ENCODE data around the gene PEX11G.

Gene PEX11G

GRCh38 chr19:7492142-7492541 is 3.3 kb upstream of the PEX11G start:
- H2AFZ ChIP-seq (ENCODE audit: low read depth), result no peak overlapping the region
- no peak for TF ChIP-seq CTCF (conservative IDR thresholded peaks at IDR 0.05; ENCODE audit: low read depth, low read length)
- H4K20me1 ChIP-seq (ENCODE audit: insufficient read depth), result no peaks in the 10 kb centered on the region
- no peak overlapping the region for H3K9ac ChIP-seq
- no peak overlapping the region for H3K4me2 ChIP-seq
- no peaks in the 10 kb centered on the region for H3K36me3 ChIP-seq (ENCODE audit: insufficient read depth)
- H3K4me1 ChIP-seq (ENCODE audit: low read depth, poor library complexity, severe bottlenecking), result no peaks in the 10 kb centered on the region
- peaks cover 18% of the 10 kb centered on the region for H3K27me3 ChIP-seq (ENCODE audit: insufficient read depth, low read depth)
- no peak overlapping the region for H3K4me3 ChIP-seq (IDR thresholded peaks at IDR 0.05; ENCODE audit: insufficient read depth, low read depth, low read length)
- no peak overlapping the region for H3K27ac ChIP-seq
- H3K79me2 ChIP-seq (ENCODE audit: insufficient read depth, low read depth), result no peaks in the 10 kb centered on the region

GRCh38 chr19:7489609-7490044 is 792 bp upstream of the PEX11G start:
- Histone ChIP-seq H2AFZ (ENCODE audit: low read depth) (0 out of 2 replicates have a peak overlapping the region, but pooled peaks have one; percentile 47), H3K9ac (no peak overlapping the region)
- no peak for TF ChIP-seq CTCF (conservative IDR thresholded peaks at IDR 0.05; ENCODE audit: low read depth, low read length)

GRCh38 chr19:7486923-7487322 is 1.9 kb downstream of the PEX11G start:
- TF ChIP-seq CTCF (conservative IDR thresholded peaks at IDR 0.05; ENCODE audit: low read depth, low read length), result no peak
- no peak overlapping the region for H3K9ac ChIP-seq
- H3K79me2 ChIP-seq (ENCODE audit: insufficient read depth, low read depth), result no peaks in the 10 kb centered on the region
- H3K4me2 ChIP-seq, result no peak overlapping the region
- H3K4me1 ChIP-seq (ENCODE audit: low read depth, poor library complexity, severe bottlenecking), result no peaks in the 10 kb centered on the region
- no peak overlapping the region for H2AFZ ChIP-seq (ENCODE audit: low read depth)
- no peak overlapping the region for H3K27ac ChIP-seq
- peaks cover 23% of the 10 kb centered on the region for H3K27me3 ChIP-seq (ENCODE audit: insufficient read depth, low read depth)
- H4K20me1 ChIP-seq (ENCODE audit: insufficient read depth), result no peaks in the 10 kb centered on the region
- no peak overlapping the region for H3K4me3 ChIP-seq (IDR thresholded peaks at IDR 0.05; ENCODE audit: insufficient read depth, low read depth, low read length)
- H3K36me3 ChIP-seq (ENCODE audit: insufficient read depth), result no peaks in the 10 kb centered on the region

More at GRCh38 chr19:7489609-7490044, 792 bp upstream of the PEX11G start:
- H3K36me3 ChIP-seq (ENCODE audit: insufficient read depth), result no peaks in the 10 kb centered on the region
- H4K20me1 ChIP-seq (ENCODE audit: insufficient read depth), result no peaks in the 10 kb centered on the region
- H3K4me3 ChIP-seq (IDR thresholded peaks at IDR 0.05; ENCODE audit: insufficient read depth, low read depth, low read length), result no peak overlapping the region
- H3K79me2 ChIP-seq (ENCODE audit: insufficient read depth, low read depth), result no peaks in the 10 kb centered on the region
- H3K27me3 ChIP-seq (ENCODE audit: insufficient read depth, low read depth), result peaks cover 25% of the 10 kb centered on the region
- H3K4me1 ChIP-seq (ENCODE audit: low read depth, poor library complexity, severe bottlenecking), result no peaks in the 10 kb centered on the region
- H3K27ac ChIP-seq, result no peak overlapping the region
- no peak overlapping the region for H3K4me2 ChIP-seq

GRCh38 chr19:7483720-7484201 is 5.1 kb downstream of the PEX11G start:
- peaks cover 16% of the 10 kb centered on the region; the same call in 1 of the 2 replicates for H3K27me3 ChIP-seq (ENCODE audit: insufficient read depth, low read depth)
- no peak overlapping the region for H2AFZ ChIP-seq (ENCODE audit: low read depth)
- TF ChIP-seq CTCF (conservative IDR thresholded peaks at IDR 0.05; ENCODE audit: low read depth, low read length), result no peak
- H3K4me1 ChIP-seq (ENCODE audit: low read depth, poor library complexity, severe bottlenecking), result no peaks in the 10 kb centered on the region
- H3K4me3 ChIP-seq (IDR thresholded peaks at IDR 0.05; ENCODE audit: insufficient read depth, low read depth, low read length), result no peak overlapping the region
- no peak overlapping the region for H3K4me2 ChIP-seq
- no peaks in the 10 kb centered on the region for H3K79me2 ChIP-seq (ENCODE audit: insufficient read depth, low read depth)
- no peaks in the 10 kb centered on the region for H4K20me1 ChIP-seq (ENCODE audit: insufficient read depth)
- no peak overlapping the region for H3K27ac ChIP-seq
- no peaks in the 10 kb centered on the region for H3K36me3 ChIP-seq (ENCODE audit: insufficient read depth)
- H3K9ac ChIP-seq, result no peak overlapping the region

Data from KMS-11 (cell line).